ENCODE results near the gene CLRN3. TPM values are rescaled to one million over a fixed set of nuclear protein-coding genes. Genes with fewer than 3 reads are reported as not detected.

The CLRN3 gene
- total RNA-seq, 1 donor from 2014 or later: not detected

DNA sequence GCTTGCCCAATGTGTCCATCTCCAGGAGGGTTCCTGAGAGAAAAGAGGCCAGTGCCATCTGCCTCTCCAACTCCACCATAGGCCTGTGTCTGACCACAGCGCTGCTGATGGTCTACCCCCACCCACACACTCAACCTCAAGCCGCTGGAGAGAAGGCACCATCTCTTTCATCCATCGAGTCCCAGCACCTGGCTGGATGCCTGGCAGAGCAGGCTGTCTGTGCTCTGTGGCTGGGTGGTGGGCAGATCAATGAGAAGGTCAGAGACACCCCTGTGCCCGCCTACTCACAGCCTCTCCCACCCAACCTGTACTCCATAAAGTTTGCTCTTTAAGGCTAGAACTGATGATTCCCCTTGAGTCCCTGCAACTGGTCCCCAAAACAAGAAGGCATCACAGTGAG, 58.0 kb downstream of the CLRN3 start:
- H3K9me3 Mint-ChIP-seq: peaks cover 2% of the 10 kb centered on the region
- no peak for DNase-seq (ENCODE audit: low read depth, low spot score)
- H3K4me1 Mint-ChIP-seq: peaks cover 17% of the 10 kb centered on the region
- no peaks in the 10 kb centered on the region for H3K36me3 Mint-ChIP-seq (ENCODE audit: low read depth)
- no peak overlapping the region for H3K27ac Mint-ChIP-seq (ENCODE audit: unreplicated experiment)
- no peak overlapping the region for H3K4me3 Mint-ChIP-seq
- H3K27me3 Mint-ChIP-seq (ENCODE audit: low read depth): peaks cover 7% of the 10 kb centered on the region
- TF ChIP-seq, protein P1, sequence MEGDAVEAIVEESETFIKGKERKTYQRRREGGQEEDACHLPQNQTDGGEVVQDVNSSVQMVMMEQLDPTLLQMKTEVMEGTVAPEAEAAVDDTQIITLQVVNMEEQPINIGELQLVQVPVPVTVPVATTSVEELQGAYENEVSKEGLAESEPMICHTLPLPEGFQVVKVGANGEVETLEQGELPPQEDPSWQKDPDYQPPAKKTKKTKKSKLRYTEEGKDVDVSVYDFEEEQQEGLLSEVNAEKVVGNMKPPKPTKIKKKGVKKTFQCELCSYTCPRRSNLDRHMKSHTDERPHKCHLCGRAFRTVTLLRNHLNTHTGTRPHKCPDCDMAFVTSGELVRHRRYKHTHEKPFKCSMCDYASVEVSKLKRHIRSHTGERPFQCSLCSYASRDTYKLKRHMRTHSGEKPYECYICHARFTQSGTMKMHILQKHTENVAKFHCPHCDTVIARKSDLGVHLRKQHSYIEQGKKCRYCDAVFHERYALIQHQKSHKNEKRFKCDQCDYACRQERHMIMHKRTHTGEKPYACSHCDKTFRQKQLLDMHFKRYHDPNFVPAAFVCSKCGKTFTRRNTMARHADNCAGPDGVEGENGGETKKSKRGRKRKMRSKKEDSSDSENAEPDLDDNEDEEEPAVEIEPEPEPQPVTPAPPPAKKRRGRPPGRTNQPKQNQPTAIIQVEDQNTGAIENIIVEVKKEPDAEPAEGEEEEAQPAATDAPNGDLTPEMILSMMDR (conservative IDR thresholded peaks at IDR 0.05): no peak

DNA sequence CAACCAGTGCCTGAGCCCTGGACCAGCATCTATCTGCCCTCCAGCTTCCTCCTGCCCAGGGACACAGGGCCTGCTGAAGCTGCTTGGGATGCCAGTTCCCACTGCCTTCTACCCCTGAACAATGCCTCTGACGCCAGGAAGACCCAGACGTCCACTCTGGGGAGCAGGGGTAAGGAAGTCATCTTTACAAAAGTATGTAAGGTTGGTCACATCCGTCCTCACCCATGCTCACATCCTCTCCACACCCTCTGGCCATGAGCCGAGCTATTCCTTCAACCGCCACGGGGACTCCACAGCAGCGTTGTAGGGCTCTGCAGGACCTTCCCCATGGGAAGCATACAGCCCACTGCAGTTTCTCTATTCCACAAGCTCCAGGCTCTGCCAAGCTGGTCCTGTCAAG, 58.5 kb downstream of the CLRN3 start:
- Mint-ChIP-seq H3K4me3 (no peak overlapping the region), H3K27me3 (ENCODE audit: low read depth) (peaks cover 7% of the 10 kb centered on the region), H3K36me3 (ENCODE audit: low read depth) (no peaks in the 10 kb centered on the region), H3K9me3 (peaks cover 2% of the 10 kb centered on the region), H3K4me1 (peaks cover 17% of the 10 kb centered on the region), H3K27ac (ENCODE audit: unreplicated experiment) (no peak overlapping the region)
- DNase-seq (ENCODE audit: low read depth, low spot score): no peak
- TF ChIP-seq, protein P1 (conservative IDR thresholded peaks at IDR 0.05): no peak

DNA sequence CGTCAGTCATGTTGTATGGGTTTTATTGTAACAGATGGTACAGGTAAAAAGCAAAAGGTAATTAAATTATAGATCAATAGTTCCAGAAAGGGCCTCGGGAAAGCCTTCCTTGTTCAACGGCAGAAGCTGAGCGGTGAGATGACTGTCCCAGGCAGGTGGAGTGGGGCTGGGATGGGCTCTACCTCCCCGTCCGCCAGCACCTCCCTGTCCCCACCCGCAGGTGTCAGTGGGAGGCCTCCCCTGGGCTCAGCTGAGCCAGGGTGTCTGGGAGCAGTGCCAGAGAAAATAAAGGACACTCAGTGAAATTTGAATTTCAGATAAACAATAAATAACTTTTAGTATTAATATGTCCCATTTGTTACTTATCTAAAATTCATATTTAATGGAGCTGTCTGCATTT, 58.9 kb downstream of the CLRN3 start:
- no peak overlapping the region for H3K4me3 Mint-ChIP-seq
- peaks cover 7% of the 10 kb centered on the region for H3K27me3 Mint-ChIP-seq (ENCODE audit: low read depth)
- DNase-seq (ENCODE audit: low read depth, low spot score): no peak
- H3K4me1 Mint-ChIP-seq: peaks cover 16% of the 10 kb centered on the region
- H3K27ac Mint-ChIP-seq (ENCODE audit: unreplicated experiment): no peak overlapping the region
- peaks cover 2% of the 10 kb centered on the region for H3K9me3 Mint-ChIP-seq
- TF ChIP-seq, protein P1 (conservative IDR thresholded peaks at IDR 0.05): no peak
- H3K36me3 Mint-ChIP-seq (ENCODE audit: low read depth): no peaks in the 10 kb centered on the region

DNA sequence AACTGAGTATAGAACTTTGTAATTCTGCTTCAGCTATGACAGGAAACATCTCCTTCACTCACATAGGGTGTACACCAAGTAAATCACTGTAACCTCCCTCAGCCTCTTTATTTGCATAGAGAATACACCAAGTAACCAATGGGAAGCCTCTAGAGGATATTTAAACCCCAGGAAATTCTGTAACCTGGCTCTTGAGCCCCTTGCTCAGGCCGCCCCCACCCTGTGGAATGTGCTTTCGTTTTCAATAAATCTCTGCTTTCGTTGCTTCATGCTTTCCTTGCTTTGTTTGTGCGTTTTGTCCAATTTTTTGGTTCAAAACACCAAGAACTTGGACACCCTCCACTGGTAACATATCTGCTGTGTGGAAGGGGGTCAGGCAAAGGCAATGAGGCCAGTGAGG, 60.2 kb downstream of the CLRN3 start:
- no peaks in the 10 kb centered on the region for H3K9me3 Mint-ChIP-seq
- no peak for DNase-seq (ENCODE audit: low read depth, low spot score)
- peaks cover 7% of the 10 kb centered on the region for H3K4me1 Mint-ChIP-seq
- no peak overlapping the region for H3K4me3 Mint-ChIP-seq
- no peaks in the 10 kb centered on the region for H3K36me3 Mint-ChIP-seq (ENCODE audit: low read depth)
- TF ChIP-seq, protein P1 (conservative IDR thresholded peaks at IDR 0.05): no peak
- peaks cover 4% of the 10 kb centered on the region for H3K27me3 Mint-ChIP-seq (ENCODE audit: low read depth)
- H3K27ac Mint-ChIP-seq (ENCODE audit: unreplicated experiment): no peak overlapping the region

DNA sequence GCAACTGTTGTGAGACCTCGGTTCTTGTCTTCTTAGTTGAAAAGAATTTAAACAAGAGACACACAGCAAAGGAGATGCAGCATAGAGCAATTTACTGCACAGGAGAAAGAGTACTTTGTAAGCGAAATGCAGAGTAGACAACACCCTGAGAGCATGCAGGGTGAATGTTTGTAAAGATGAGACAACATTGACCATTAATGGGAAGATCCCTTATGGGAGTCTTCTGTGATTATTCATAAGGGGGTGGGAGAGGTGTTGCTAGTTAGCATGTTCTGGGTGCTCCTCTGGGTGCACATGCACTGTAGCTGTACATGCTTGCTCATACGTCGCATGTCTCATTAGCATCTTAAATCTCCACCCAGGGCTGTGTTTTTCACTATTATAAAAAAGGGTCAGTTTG, 62.3 kb downstream of the CLRN3 start:
- no peaks in the 10 kb centered on the region for H3K9me3 Mint-ChIP-seq
- peaks cover 2% of the 10 kb centered on the region for H3K27me3 Mint-ChIP-seq (ENCODE audit: low read depth)
- H3K4me3 Mint-ChIP-seq: no peak overlapping the region
- TF ChIP-seq, protein P1 (conservative IDR thresholded peaks at IDR 0.05): no peak
- H3K36me3 Mint-ChIP-seq (ENCODE audit: low read depth): no peaks in the 10 kb centered on the region
- no peak overlapping the region for H3K27ac Mint-ChIP-seq (ENCODE audit: unreplicated experiment)
- no peak for DNase-seq (ENCODE audit: low read depth, low spot score)
- peaks cover 8% of the 10 kb centered on the region for H3K4me1 Mint-ChIP-seq

Other genes starting within 250 kb of the CLRN3 start
- gene FOXI2, start 155.8 kb downstream of the CLRN3 start, total RNA-seq: not detected in 2 replicates
- 1.8 and 2.3 TPM in 2 replicates for gene PTPRE, start 14.2 kb upstream of the CLRN3 start, total RNA-seq
- 140 and 160 TPM in 2 replicates for gene MKI67, start 233.5 kb upstream of the CLRN3 start, total RNA-seq